Neuron (in vitro differentiated cells): ENCODE results near the gene UBXN7.
"Not testable (repeated sequence)": the region's sequence is repeated elsewhere in the genome, so short reads cannot be mapped to it uniquely, and the experiment has no call there.

ENCODE experiments used
- H2AFZ ChIP-seq: one replicate; pipeline ENCODE4 v1.6.1; 2013; ENCODE audit warnings: low read depth, mild to moderate bottlenecking, inconsistent platforms, low read length, moderate library complexity
- H3K27me3 ChIP-seq: one replicate; pipeline ENCODE4 v1.6.1; 2013; ENCODE audit warnings: low read length; ENCODE audit not compliant: insufficient read depth
- H3K36me3 ChIP-seq: one replicate; pipeline ENCODE4 v1.6.1; 2013; ENCODE audit warnings: low read length; ENCODE audit not compliant: insufficient read depth
- H3K4me1 ChIP-seq: one replicate; pipeline ENCODE4 v1.6.1; 2013; ENCODE audit warnings: low read length; ENCODE audit not compliant: insufficient read depth
- H3K4me3 ChIP-seq: 2 replicates; pipeline ENCODE4 v1.5.1; 2013; ENCODE audit warnings: mild to moderate bottlenecking, low read length, moderate library complexity
- H3K9me3 ChIP-seq: one replicate; pipeline ENCODE4 v1.6.1; 2013; ENCODE audit warnings: low read length

UBXN7 gene, protein sequence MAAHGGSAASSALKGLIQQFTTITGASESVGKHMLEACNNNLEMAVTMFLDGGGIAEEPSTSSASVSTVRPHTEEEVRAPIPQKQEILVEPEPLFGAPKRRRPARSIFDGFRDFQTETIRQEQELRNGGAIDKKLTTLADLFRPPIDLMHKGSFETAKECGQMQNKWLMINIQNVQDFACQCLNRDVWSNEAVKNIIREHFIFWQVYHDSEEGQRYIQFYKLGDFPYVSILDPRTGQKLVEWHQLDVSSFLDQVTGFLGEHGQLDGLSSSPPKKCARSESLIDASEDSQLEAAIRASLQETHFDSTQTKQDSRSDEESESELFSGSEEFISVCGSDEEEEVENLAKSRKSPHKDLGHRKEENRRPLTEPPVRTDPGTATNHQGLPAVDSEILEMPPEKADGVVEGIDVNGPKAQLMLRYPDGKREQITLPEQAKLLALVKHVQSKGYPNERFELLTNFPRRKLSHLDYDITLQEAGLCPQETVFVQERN

GRCh38 chr3:196432137-196432879 lies at the start of gene UBXN7:
Gene UBXN7, minus strand, starts transcription at chr3:196432427. Its CDS starts 28 bp downstream, at chr3:196432399.
- Histone ChIP-seq H3K36me3 (peaks cover 9% of the 10 kb centered on the region), H3K4me1 (peaks cover 5% of the 10 kb centered on the region), H3K27me3 (no peaks in the 10 kb centered on the region), H3K4me3 (peak within 1 kb of the TSS; percentile 78), H3K9me3 (no peaks in the 10 kb centered on the region), H2AFZ (peak within 1 kb of the TSS; percentile 86)

DNA sequence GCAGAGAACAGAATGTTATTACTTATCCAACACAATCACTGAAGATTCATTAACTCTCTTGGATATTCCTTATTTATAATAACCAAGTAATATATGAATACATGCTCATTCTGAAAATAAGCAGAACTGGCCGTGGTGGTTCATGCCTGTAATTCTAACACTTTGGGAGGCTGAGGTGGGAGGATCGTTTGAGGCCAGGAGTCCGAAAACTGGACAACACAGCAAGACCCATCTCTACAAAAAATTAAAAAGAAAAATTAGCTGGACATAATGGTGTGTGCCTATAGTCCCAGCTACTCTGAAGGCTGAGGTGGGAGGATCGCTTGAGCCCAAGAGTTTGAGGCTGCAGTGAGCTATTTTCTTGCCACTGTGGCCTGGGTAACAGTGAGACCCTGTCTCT lies 45.5 kb upstream of the UBXN7 start:
- Histone ChIP-seq H3K27me3 (no peaks in the 10 kb centered on the region), H3K4me3 (no peak overlapping the region), H3K9me3 (no peaks in the 10 kb centered on the region), H3K4me1 (no peaks in the 10 kb centered on the region), H2AFZ (no peak overlapping the region), H3K36me3 (peaks cover 69% of the 10 kb centered on the region)

DNA sequence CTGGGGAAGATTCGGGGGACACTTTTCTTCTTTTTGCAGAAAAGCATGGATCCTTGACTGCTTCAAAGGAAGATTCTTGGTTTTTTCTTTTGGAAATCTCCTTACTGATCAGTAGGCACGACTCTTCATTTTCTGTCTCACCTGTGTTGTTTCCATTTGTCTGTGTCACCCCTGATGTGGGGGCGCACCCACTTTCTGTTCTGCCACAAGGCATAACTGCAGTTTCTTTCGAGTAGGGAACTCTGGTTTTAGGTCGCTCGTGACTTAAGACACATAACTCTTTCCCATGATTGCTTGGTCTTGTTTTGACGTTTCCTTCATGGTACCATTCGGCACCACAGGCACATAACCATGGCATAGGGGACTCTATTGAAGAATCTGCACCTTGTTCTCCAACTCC lies 40.1 kb upstream of the UBXN7 start:
- H3K27me3 ChIP-seq, result no peaks in the 10 kb centered on the region
- H2AFZ ChIP-seq, result no peak overlapping the region
- H3K4me3 ChIP-seq, result no peak overlapping the region
- peaks cover 2% of the 10 kb centered on the region for H3K9me3 ChIP-seq
- no peaks in the 10 kb centered on the region for H3K4me1 ChIP-seq
- peaks cover 58% of the 10 kb centered on the region for H3K36me3 ChIP-seq

- H3K27me3 ChIP-seq, result no peaks in the 10 kb centered on the region
- peaks cover 2% of the 10 kb centered on the region for H3K9me3 ChIP-seq
- H3K4me1 ChIP-seq, result no peaks in the 10 kb centered on the region
- no peak overlapping the region for H3K4me3 ChIP-seq
- H3K36me3 ChIP-seq, result peaks cover 54% of the 10 kb centered on the region
- H2AFZ ChIP-seq, result no peak overlapping the region
Measured at GRCh38 chr3:196471551-196471950, 39.3 kb upstream of the UBXN7 start.

- H3K9me3 ChIP-seq, H3K27me3 ChIP-seq, H2AFZ ChIP-seq, H3K4me1 ChIP-seq, H3K4me3 ChIP-seq: not testable (repeated sequence)
- H3K36me3 ChIP-seq, result peaks cover 51% of the 10 kb centered on the region
Measured at GRCh38 chr3:196470182-196470581, 38.0 kb upstream of the UBXN7 start.

DNA sequence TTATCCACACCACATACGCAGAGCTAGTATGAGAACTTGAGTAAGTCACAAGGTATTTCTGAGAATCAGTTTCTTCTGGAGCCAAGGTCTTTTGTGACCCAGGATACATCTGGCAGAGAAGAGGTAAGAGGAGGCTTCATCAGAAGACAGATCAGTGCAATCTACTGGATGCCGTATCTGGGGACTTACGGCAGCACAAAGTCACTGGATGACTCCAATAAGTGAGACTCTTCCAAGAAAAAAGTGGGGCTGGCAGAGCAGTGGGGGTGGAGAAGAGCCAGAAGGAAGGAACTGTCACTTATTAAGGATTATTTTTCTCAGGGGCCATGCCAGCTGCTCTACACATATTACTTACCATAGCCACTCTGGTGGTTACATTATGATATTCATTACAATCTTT lies 31.6 kb upstream of the UBXN7 start:
- Histone ChIP-seq H3K4me3 (no peak overlapping the region), H3K4me1 (no peaks in the 10 kb centered on the region)

DNA sequence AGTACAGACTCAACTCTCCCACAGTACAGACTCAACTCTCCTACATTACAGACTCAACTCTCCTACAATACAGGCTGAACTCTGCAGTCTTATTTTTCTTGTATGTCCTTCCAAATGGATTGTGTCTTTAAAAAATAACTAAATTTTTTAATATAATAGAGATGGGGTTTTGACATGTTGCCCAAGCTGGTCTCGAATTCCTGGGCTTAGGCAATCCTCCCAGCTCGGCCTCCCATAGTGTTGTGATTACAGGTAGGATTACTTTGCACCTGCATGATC lies 31.2 kb upstream of the UBXN7 start:
- Histone ChIP-seq H3K4me1 (no peaks in the 10 kb centered on the region), H3K36me3 (peaks cover 2% of the 10 kb centered on the region), H3K9me3 (no peaks in the 10 kb centered on the region), H2AFZ (no peak overlapping the region), H3K27me3 (no peaks in the 10 kb centered on the region), H3K4me3 (no peak overlapping the region)

More for the DNA sequence above, 31.6 kb upstream of the UBXN7 start:
- no peaks in the 10 kb centered on the region for H3K9me3 ChIP-seq
- H3K36me3 ChIP-seq, result peaks cover 5% of the 10 kb centered on the region
- no peak overlapping the region for H2AFZ ChIP-seq
- H3K27me3 ChIP-seq, result no peaks in the 10 kb centered on the region

- not testable (repeated sequence) for H3K27me3 ChIP-seq, H2AFZ ChIP-seq, H3K4me1 ChIP-seq, H3K9me3 ChIP-seq, H3K36me3 ChIP-seq, H3K4me3 ChIP-seq
Measured at GRCh38 chr3:196462680-196463477, 30.7 kb upstream of the UBXN7 start.

- H2AFZ ChIP-seq, result no peak overlapping the region
- no peak overlapping the region for H3K4me3 ChIP-seq
- no peaks in the 10 kb centered on the region for H3K27me3 ChIP-seq
- no peaks in the 10 kb centered on the region for H3K36me3 ChIP-seq
- H3K4me1 ChIP-seq, result no peaks in the 10 kb centered on the region
- no peaks in the 10 kb centered on the region for H3K9me3 ChIP-seq
Measured at GRCh38 chr3:196458063-196458462, 25.8 kb upstream of the UBXN7 start.

DNA sequence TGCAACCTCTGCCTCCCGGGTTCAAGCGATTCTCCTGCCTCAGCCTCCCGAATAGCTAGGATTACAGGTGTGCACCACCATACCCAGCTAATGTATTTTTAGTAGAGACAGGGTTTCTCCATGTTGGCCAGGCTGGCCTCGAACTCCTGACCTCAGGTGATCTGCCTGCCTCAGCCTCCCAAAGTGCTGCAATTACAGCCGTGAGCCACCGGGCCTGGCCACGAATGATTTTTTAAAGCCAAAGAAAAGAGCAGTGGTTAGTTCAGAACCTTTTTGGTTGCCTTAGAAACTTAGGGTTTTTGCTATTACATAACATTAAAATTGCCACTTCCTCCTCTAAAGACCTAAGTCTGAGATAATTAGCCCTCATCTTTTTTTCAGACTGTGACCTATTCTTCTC lies 25.2 kb upstream of the UBXN7 start:
- H3K4me3 ChIP-seq, H3K27me3 ChIP-seq, H2AFZ ChIP-seq, H3K36me3 ChIP-seq, H3K9me3 ChIP-seq, H3K4me1 ChIP-seq: not testable (repeated sequence)

GRCh38 chr3:196454935-196455334 lies 22.7 kb upstream of the UBXN7 start:
- no peaks in the 10 kb centered on the region for H3K36me3 ChIP-seq
- no peak overlapping the region for H3K4me3 ChIP-seq
- no peaks in the 10 kb centered on the region for H3K9me3 ChIP-seq
- H3K4me1 ChIP-seq, result no peaks in the 10 kb centered on the region
- no peak overlapping the region for H2AFZ ChIP-seq
- H3K27me3 ChIP-seq, result no peaks in the 10 kb centered on the region

- not testable (repeated sequence) for H3K4me3 ChIP-seq, H2AFZ ChIP-seq
Measured at GRCh38 chr3:196445391-196445790, 13.2 kb upstream of the UBXN7 start.

GRCh38 chr3:196444500-196444894 lies 12.3 kb upstream of the UBXN7 start:
- Histone ChIP-seq H3K9me3 (no peaks in the 10 kb centered on the region), H3K27me3 (no peaks in the 10 kb centered on the region), H3K4me1 (peaks cover 4% of the 10 kb centered on the region), H3K4me3 (no peak overlapping the region), H3K36me3 (no peaks in the 10 kb centered on the region), H2AFZ (no peak overlapping the region)

More at GRCh38 chr3:196445391-196445790, 13.2 kb upstream of the UBXN7 start:
- not testable (repeated sequence) for H3K36me3 ChIP-seq, H3K9me3 ChIP-seq, H3K4me1 ChIP-seq, H3K27me3 ChIP-seq
